Measurements from ENCODE around the gene ARID3A.
A peak's percentile ranks its signal among the peaks of the same experiment; 100 is the strongest.

The ARID3A gene

DNA sequence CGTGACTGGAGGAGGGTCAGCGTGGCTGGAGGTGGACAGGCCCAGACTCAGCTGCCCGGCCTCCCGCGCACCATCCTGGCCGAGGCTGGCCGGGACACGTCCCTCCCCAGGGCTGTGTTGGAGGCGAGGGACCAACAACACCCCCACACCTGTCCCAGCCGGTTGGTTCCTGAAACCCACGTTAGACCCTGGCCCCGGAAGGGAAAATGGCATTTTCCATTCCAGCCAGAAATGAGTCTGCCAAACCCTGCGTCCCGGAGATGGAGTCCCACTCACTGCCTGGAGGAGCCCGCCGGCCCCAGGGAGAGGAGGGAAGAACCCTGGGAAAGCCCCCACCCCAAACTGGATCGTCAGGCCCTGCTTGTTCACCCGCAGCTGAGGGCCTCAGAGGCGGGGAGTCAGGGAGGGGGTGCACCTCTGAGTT, 53.5 kb downstream of the ARID3A start:
- no peak overlapping the region for H3K27ac ChIP-seq
- TF ChIP-seq, protein P1, sequence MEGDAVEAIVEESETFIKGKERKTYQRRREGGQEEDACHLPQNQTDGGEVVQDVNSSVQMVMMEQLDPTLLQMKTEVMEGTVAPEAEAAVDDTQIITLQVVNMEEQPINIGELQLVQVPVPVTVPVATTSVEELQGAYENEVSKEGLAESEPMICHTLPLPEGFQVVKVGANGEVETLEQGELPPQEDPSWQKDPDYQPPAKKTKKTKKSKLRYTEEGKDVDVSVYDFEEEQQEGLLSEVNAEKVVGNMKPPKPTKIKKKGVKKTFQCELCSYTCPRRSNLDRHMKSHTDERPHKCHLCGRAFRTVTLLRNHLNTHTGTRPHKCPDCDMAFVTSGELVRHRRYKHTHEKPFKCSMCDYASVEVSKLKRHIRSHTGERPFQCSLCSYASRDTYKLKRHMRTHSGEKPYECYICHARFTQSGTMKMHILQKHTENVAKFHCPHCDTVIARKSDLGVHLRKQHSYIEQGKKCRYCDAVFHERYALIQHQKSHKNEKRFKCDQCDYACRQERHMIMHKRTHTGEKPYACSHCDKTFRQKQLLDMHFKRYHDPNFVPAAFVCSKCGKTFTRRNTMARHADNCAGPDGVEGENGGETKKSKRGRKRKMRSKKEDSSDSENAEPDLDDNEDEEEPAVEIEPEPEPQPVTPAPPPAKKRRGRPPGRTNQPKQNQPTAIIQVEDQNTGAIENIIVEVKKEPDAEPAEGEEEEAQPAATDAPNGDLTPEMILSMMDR (IDR thresholded peaks at IDR 0.05; ENCODE audit: low read depth, low read length, missing control alignments): no peak
- in situ Hi-C loops (cut with HindIII; ENCODE audit: low pct_ligation_motif_present, low sequenced_read_pairs): no loop called here
- DNase-seq: no peak
- H3K27me3 ChIP-seq (replicated peaks): no peaks in the 10 kb centered on the region
- H3K36me3 ChIP-seq (replicated peaks): no peaks in the 10 kb centered on the region
- H3K4me3 ChIP-seq (ENCODE audit: low read depth, low read length): no peak overlapping the region

GRCh38 chr19:980133-980998, 54.5 kb downstream of the ARID3A start:
- H3K27ac ChIP-seq: no peak overlapping the region
- H3K4me3 ChIP-seq (ENCODE audit: low read depth, low read length): no peak overlapping the region
- TF ChIP-seq, protein P1 (IDR thresholded peaks at IDR 0.05; ENCODE audit: low read depth, low read length, missing control alignments): no peak
- no peak for DNase-seq
- in situ Hi-C loops (cut with HindIII; ENCODE audit: low pct_ligation_motif_present, low sequenced_read_pairs): no loop called here
- H3K36me3 ChIP-seq (replicated peaks): no peaks in the 10 kb centered on the region
- no peaks in the 10 kb centered on the region for H3K27me3 ChIP-seq (replicated peaks)

- H3K36me3 ChIP-seq (replicated peaks): peaks cover 3% of the 10 kb centered on the region
- peak overlapping the region; percentile 41 for H3K4me3 ChIP-seq (ENCODE audit: low read depth, low read length)
- TF ChIP-seq, protein P1 (IDR thresholded peaks at IDR 0.05; ENCODE audit: low read depth, low read length, missing control alignments): peak; percentile 46
- in situ Hi-C loops (cut with HindIII; ENCODE audit: low pct_ligation_motif_present, low sequenced_read_pairs): no loop called here
- no peak overlapping the region for H3K27ac ChIP-seq
- H3K27me3 ChIP-seq (replicated peaks): no peaks in the 10 kb centered on the region
- peak; percentile 29 for DNase-seq
These were observed 56.8 kb downstream of the ARID3A start for GRCh38 chr19:982567-983170.

DNA sequence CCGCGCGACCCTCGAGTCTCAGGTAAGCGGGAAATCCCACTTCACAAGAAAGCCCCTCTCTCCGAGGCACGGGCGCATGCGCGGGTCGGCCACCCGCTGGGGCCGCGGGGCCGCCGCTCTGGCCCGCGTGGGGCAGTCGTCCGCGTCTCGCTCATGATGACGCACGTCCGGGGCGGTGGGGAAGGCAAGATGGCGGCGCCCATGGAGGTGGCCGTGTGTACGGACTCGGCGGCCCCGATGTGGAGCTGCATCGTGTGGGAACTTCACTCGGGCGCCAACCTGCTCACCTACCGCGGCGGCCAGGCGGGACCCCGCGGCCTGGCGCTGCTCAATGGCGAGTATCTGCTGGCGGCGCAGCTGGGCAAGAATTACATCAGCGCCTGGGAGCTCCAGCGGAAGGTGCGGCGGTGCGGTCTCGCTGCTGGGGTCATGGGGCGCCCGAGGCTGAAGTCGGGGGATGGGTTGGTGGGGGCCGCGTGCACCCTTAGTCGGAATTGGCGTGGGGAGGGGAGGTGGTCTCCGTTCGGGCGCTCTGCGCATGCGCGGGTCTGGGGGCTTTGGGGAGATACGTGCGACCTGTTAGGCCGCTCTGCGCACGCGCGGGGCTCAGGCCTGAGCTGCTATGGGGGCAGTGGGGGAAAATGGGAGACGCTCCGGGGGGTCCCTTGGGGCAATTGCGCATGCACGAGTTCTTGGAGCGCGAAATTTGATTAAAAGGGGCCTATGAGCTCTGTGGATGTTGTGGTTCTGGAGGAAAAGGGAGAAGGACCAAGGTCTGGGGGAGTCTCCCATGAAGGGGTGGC, 58.5 kb downstream of the ARID3A start, which contains the start of gene WDR18:
Gene WDR18, plus strand, starts transcription at position 181 of the 803 bp plus-strand sequence. Its CDS starts 9 bp downstream, at position 190.
- peak within 1 kb of the TSS; percentile 91 for H3K4me3 ChIP-seq (ENCODE audit: low read depth, low read length)
- peak within 1 kb of the TSS; percentile 61 for H3K27ac ChIP-seq
- TF ChIP-seq, protein P1 (IDR thresholded peaks at IDR 0.05; ENCODE audit: low read depth, low read length, missing control alignments): no peak
- in situ Hi-C loops (cut with HindIII; ENCODE audit: low pct_ligation_motif_present, low sequenced_read_pairs): no loop called here
- peak; percentile 82 for DNase-seq
- peaks cover 8% of the 10 kb centered on the region for H3K36me3 ChIP-seq (replicated peaks)
- no peaks in the 10 kb centered on the region for H3K27me3 ChIP-seq (replicated peaks)

DNA sequence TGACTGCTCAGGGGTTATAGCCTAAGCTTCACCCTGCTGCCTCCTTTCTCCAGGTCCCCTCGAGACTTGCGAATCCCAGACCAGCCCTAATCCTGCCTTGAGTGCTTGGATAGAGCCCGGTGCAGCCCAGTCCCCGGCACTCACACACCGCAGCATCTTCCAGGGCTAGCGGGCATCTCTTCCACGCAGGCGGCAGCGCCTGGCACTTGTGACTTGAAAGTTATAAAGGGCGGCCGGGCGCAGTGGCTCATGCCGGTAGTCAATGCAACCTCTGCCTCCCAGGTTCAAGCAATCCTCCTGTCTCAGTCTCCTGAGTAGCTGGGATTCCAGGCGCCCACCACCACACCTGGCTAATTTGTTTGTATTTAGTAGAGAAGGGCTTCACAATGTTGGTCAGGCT, 60.2 kb downstream of the ARID3A start:
- TF ChIP-seq, protein P1 (IDR thresholded peaks at IDR 0.05; ENCODE audit: low read depth, low read length, missing control alignments): no peak
- Histone ChIP-seq H3K27me3 (replicated peaks) (no peaks in the 10 kb centered on the region), H3K27ac (no peak overlapping the region), H3K4me3 (ENCODE audit: low read depth, low read length) (no peak overlapping the region), H3K36me3 (replicated peaks) (peaks cover 17% of the 10 kb centered on the region)
- DNase-seq: no peak
- in situ Hi-C loops (cut with HindIII; ENCODE audit: low pct_ligation_motif_present, low sequenced_read_pairs): no loop called here
